IMR-90 (cell line): Measurements from ENCODE around the gene GAMT. TPM values are rescaled to one million over a fixed set of nuclear protein-coding genes. Genes with fewer than 3 reads are reported as not detected.
A peak's percentile ranks its signal among the peaks of the same experiment; 100 is the strongest.

Source experiments
- ATAC-seq: fragments of 200-7000 bp; cut with Tn5 transposase; 2 replicates; pipeline ENCODE4 v1.9.1; 2020; ENCODE audit warnings: low read depth, mild to moderate bottlenecking, moderate library complexity
- BruUV-seq: library from RNA; stranded (reverse); fragments of 400-500 nt; replicated peaks from 2 replicates; lab custom pipeline; 2021; lab: Mats Ljungman, UMichigan
- CTCF ChIA-PET: fragments of 300-600 bp; formaldehyde crosslinking; extraction: SDS; loops from one replicate; lab custom pipeline; 2021; ENCODE audit warnings: antibody characterized with exemption; lab: Yijun Ruan, JAX
- POLR2A ChIA-PET: fragments of 300-600 bp; sonication (Branson Sonifier 250); formaldehyde crosslinking; loops from one replicate; lab custom pipeline; 2022; ENCODE audit warnings: antibody characterized with exemption; ENCODE audit not compliant: unreplicated experiment; lab: Charles Lee
- DNase-seq: peaks from one replicate; pipeline ENCODE4 v3.0.0; 2013
- H2AFZ ChIP-seq: replicated peaks from 2 replicates; pipeline ENCODE3; 2013; ENCODE audit warnings: low read length, mild to moderate bottlenecking; ENCODE audit not compliant: poor library complexity
- H2AK5ac ChIP-seq: 2 replicates; pipeline ENCODE4 v1.6.1; 2013; ENCODE audit warnings: low read depth, low read length, inconsistent platforms
- H2AK9ac ChIP-seq: replicated peaks from 2 replicates; pipeline ENCODE3; 2013; ENCODE audit warnings: mild to moderate bottlenecking, low read depth, low read length, moderate library complexity; ENCODE audit not compliant: poor library complexity
- H2BK120ac ChIP-seq: 2 replicates; pipeline ENCODE4 v1.6.1; 2013; ENCODE audit warnings: low read depth, low read length, inconsistent platforms
- H2BK15ac ChIP-seq: 3 replicates; pipeline ENCODE4 v1.6.1; 2013; ENCODE audit warnings: low read depth, low read length, inconsistent platforms
- H2BK20ac ChIP-seq: 2 replicates; pipeline ENCODE4 v1.6.1; 2013; ENCODE audit warnings: low read depth, mild to moderate bottlenecking, inconsistent platforms, low read length, moderate library complexity
- H2BK5ac ChIP-seq: 2 replicates; pipeline ENCODE4 v1.6.1; 2013; ENCODE audit warnings: mild to moderate bottlenecking, low read depth, low read length, inconsistent platforms; ENCODE audit not compliant: poor library complexity, severe bottlenecking
- H3K14ac ChIP-seq: replicated peaks from 2 replicates; pipeline ENCODE4 v1.6.1; 2013; ENCODE audit warnings: low read depth, low read length, inconsistent platforms
- H3K18ac ChIP-seq: 2 replicates; pipeline ENCODE4 v1.6.1; 2013; ENCODE audit warnings: low read depth, low read length, control low read depth
- H3K23ac ChIP-seq: 2 replicates; pipeline ENCODE4 v1.6.1; 2013; ENCODE audit warnings: low read depth, low read length, inconsistent platforms
- H3K27ac ChIP-seq: 2 replicates; pipeline ENCODE4 v1.5.1; 2013; ENCODE audit warnings: mild to moderate bottlenecking, control low read depth, low read length; ENCODE audit not compliant: insufficient read depth
- H3K27me3 ChIP-seq: 2 replicates; pipeline ENCODE4 v1.6.1; 2013; ENCODE audit warnings: low read length; ENCODE audit not compliant: control insufficient read depth, insufficient read depth
- H3K36me3 ChIP-seq: 2 replicates; pipeline ENCODE4 v1.6.1; 2013; ENCODE audit warnings: low read length, mixed read lengths; ENCODE audit not compliant: control insufficient read depth, insufficient read depth
- H3K4ac ChIP-seq: 2 replicates; pipeline ENCODE4 v1.6.1; 2013; ENCODE audit warnings: low read depth, low read length, inconsistent platforms
- H3K4me1 ChIP-seq: 2 replicates; pipeline ENCODE4 v1.6.1; 2013; ENCODE audit warnings: low read length, mixed read lengths; ENCODE audit not compliant: control insufficient read depth, insufficient read depth
- H3K4me2 ChIP-seq: 2 replicates; pipeline ENCODE4 v1.6.1; 2013; ENCODE audit warnings: low read depth, mild to moderate bottlenecking, control low read depth, low read length, moderate library complexity
- H3K4me3 ChIP-seq: 2 replicates; pipeline ENCODE4 v1.5.1; 2013; ENCODE audit warnings: low read depth, mild to moderate bottlenecking, control low read depth, low read length, moderate library complexity; ENCODE audit not compliant: insufficient read depth
- H3K56ac ChIP-seq: 2 replicates; pipeline ENCODE4 v1.6.1; 2013; ENCODE audit warnings: low read length, inconsistent platforms; ENCODE audit not compliant: insufficient read depth; ENCODE audit errors: extremely low read depth
- H3K79me1 ChIP-seq, 2 experiments: 2 replicates each; pipeline ENCODE4 v1.6.1; 2013; ENCODE audit warnings: low read length in 2 of 2, inconsistent platforms in 1 of 2, low read depth in 1 of 2
- H3K9ac ChIP-seq: 2 replicates; pipeline ENCODE4 v1.6.1; 2013; ENCODE audit warnings: low read depth, low read length, control low read depth
- H3K9me1 ChIP-seq: 2 replicates; pipeline ENCODE4 v1.6.1; 2013; ENCODE audit warnings: low read length, inconsistent platforms; ENCODE audit not compliant: insufficient read depth
- H3K9me3 ChIP-seq: 2 replicates; pipeline ENCODE4 v1.6.1; 2013; ENCODE audit warnings: low read length; ENCODE audit not compliant: control insufficient read depth, insufficient read depth
- H4K20me1 ChIP-seq: 2 replicates; pipeline ENCODE4 v1.6.1; 2013; ENCODE audit warnings: low read length, inconsistent platforms; ENCODE audit not compliant: insufficient read depth
- H4K5ac ChIP-seq: 2 replicates; pipeline ENCODE4 v1.6.1; 2013; ENCODE audit warnings: mild to moderate bottlenecking, low read depth, low read length, control low read depth
- H4K8ac ChIP-seq, 2 experiments: 2 replicates each; pipeline ENCODE4 v1.6.1; 2013; ENCODE audit warnings: low read depth in 2 of 2, low read length in 2 of 2, control low read depth in 1 of 2, inconsistent platforms in 1 of 2
- H4K91ac ChIP-seq: 2 replicates; pipeline ENCODE4 v1.6.1; 2013; ENCODE audit warnings: low read depth, low read length, inconsistent platforms; ENCODE audit not compliant: insufficient read depth
- RFX5 ChIP-seq: IDR thresholded peaks from 2 replicates; pipeline ENCODE4 v1.8.0; 2012; ENCODE audit warnings: low read depth, mild to moderate bottlenecking, low read length, moderate library complexity
- WGBS, 2 experiments: methylation state at CpG; one replicate each; pipeline versions ENCODE4 v1.1.5 to v1.1.7; 2013; ENCODE audit warnings: missing lambda C conversion rate in 2 of 2; ENCODE audit not compliant: insufficient read length in 1 of 2; ENCODE audit errors: extremely low coverage in 2 of 2; 5-methylcytosine and 5-hydroxymethylcytosine counted together
- dilution Hi-C: fragments of 300-500 bp; cut with HindIII; formaldehyde crosslinking; loops from one replicate; pipeline ENCODE4 v1.14.3; 2018; ENCODE audit warnings: low sequenced_read_pairs; ENCODE audit not compliant: unreplicated experiment
- in situ Hi-C: fragments of 300-500 bp; cut with MboI; formaldehyde crosslinking; loops from 3 replicates; pipeline ENCODE4 v1.14.3; 2019; ENCODE audit warnings: low sequenced_read_pairs, inconsistent platforms, mixed read lengths
- intact Hi-C: fragments of 100-400 bp; cut with micrococcal nuclease; formaldehyde crosslinking; loops from 2 replicates; pipeline ENCODE4 v1.10.0; 2022
- polyA plus RNA-seq, 3 experiments: library from polyadenylated mRNA; depleted of rRNA; stranded (reverse); fragments of >200 nt; gene quantifications; 2 replicates each; pipeline ENCODE4 v1.2.3, GENCODE V29; 2012; ENCODE audit warnings: low replicate concordance in 1 of 3
- total RNA-seq: library from RNA; depleted of rRNA; stranded (reverse); fragments of >200 nt; gene quantifications from 2 replicates; pipeline ENCODE4 v1.2.3, GENCODE V29; 2012

Gene GAMT
- total and polyA plus RNA-seq, 2 of the 4 experiments (the other 2 are of a cell fraction), result 22.8 to 51.8 TPM

DNA sequence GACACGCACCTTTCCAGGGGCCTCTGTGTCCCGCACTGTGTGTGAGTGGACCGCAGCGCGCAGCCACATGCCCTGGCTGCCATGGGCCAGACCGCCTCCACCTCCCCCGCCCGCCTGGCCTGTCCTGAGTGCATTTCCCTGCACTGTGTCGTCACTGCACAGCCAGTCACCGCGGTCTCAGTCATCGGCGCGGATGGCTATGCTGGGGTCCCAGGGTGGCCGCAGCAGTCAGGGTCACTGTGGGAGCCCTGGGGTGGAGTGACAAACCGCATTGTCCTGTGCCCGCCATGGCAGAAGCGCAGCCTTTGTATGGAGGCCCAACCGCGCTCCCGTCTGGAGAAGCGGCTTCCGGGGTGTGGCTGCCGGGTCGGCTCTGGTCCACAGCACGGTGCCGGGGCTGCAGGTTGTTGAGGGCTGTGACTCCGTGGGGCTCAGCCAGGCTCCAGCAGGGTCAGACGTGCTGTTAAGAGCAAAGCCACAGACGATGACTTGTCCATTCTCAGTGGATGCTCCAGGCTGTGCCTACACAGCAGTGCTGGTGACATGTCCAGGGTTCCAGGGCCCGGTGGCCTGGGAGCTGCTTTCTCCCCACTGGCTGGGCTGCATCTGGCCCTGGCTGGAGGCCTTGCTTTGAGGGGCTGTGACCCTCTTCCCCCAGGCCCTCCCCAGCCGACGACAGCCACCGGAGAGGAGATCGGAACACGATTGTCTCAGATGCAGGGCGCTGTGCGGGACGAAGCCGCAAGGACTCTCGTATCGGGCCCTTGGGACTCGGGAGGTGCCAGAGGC lies 24.0 kb downstream of the GAMT start:
- ChIA-PET POLR2A (no interaction called here), CTCF (no interaction called here)
- H3K9me1 ChIP-seq, result peaks cover 3% of the 10 kb centered on the region; the same call in 1 of the 2 replicates
- H3K18ac ChIP-seq, result no peak overlapping the region
- H3K56ac ChIP-seq, result no peak overlapping the region
- H3K9me3 ChIP-seq, result no peaks in the 10 kb centered on the region
- H2AFZ ChIP-seq, result no peak overlapping the region
- H3K23ac ChIP-seq, result no peak overlapping the region
- H4K91ac ChIP-seq, result no peak overlapping the region
- no peaks in the 10 kb centered on the region for H3K27me3 ChIP-seq
- H3K4me3 ChIP-seq, result no peak overlapping the region
- H2BK15ac ChIP-seq, result no peak overlapping the region
- peaks cover 0 to 17% of the 10 kb centered on the region in 2 experiments; a peak in 3 of 4 replicates for H3K79me1 ChIP-seq
- TF ChIP-seq RFX5, result no peak
- dilution Hi-C loops, result no loop called here
- intact Hi-C loops, result no loop called here
- 97% methylated on average over 31 of the region's 43 CpGs; no CpG with 5 or more reads in 1 of the 2 experiments for whole genome bisulfite sequencing, 2 experiments
- H4K8ac ChIP-seq, result no peak overlapping the region
- H2AK5ac ChIP-seq, result no peak overlapping the region
- H3K4me1 ChIP-seq, result peaks cover 9% of the 10 kb centered on the region
- no peak overlapping the region for H2BK20ac ChIP-seq
- no peak overlapping the region for H4K5ac ChIP-seq
- H3K4ac ChIP-seq, result no peak overlapping the region
- no TSS peak for BruUV-seq
- DNase-seq, result no peak
- H3K4me2 ChIP-seq, result no peak overlapping the region
- H3K27ac ChIP-seq, result no peak overlapping the region
- H2AK9ac ChIP-seq, result peak overlapping the region; percentile 50
- no peak overlapping the region for H3K9ac ChIP-seq
- H2BK120ac ChIP-seq, result no peak overlapping the region
- in situ Hi-C loops, result no loop called here
- peaks cover 32% of the 10 kb centered on the region for H3K36me3 ChIP-seq
- H2BK5ac ChIP-seq, result no peak overlapping the region
- H4K20me1 ChIP-seq, result 0 out of 2 replicates have a peak, but pooled peaks cover 3% of the 10 kb centered on the region
- no peak for ATAC-seq
- no peak overlapping the region for H3K14ac ChIP-seq
